Measurements from ENCODE around the gene RPL36AL.

Gene RPL36AL

GRCh38 chr14:49617852-49618519 lies 2.4 kb downstream of the RPL36AL start:
- H3K14ac ChIP-seq (ENCODE audit: low read length in 2 of 2) = no peak overlapping the region
- no peak overlapping the region for H2AK5ac ChIP-seq (ENCODE audit: low read length, severe bottlenecking)
- DNase-seq = no peak
- H3K27ac ChIP-seq (ENCODE audit: low read length, poor library complexity, severe bottlenecking) = no peak overlapping the region
- no peak overlapping the region for H4K8ac ChIP-seq (ENCODE audit: low read length)
- no peak overlapping the region for H3K23ac ChIP-seq (ENCODE audit: low read length in 2 of 2)
- peaks cover 2% of the 10 kb centered on the region for H3K79me1 ChIP-seq (replicated peaks; ENCODE audit: low read length, poor library complexity, severe bottlenecking)
- H2BK12ac ChIP-seq (ENCODE audit: low read length in 2 of 2) = no peak overlapping the region
- H2AFZ ChIP-seq (ENCODE audit: low read depth, low read length) = no peak overlapping the region
- no peak overlapping the region for H3K18ac ChIP-seq (ENCODE audit: low read depth in 1 of 2, low read length in 2 of 2)
- no peak overlapping the region for H3K4ac ChIP-seq (ENCODE audit: low read depth in 1 of 2, low read length in 2 of 2)
- H3K9me3 ChIP-seq (ENCODE audit: control insufficient read depth, low read length) = no peaks in the 10 kb centered on the region
- H3K4me3 ChIP-seq (ENCODE audit: insufficient read depth in 1 of 2, low read depth in 1 of 2, low read length in 2 of 2) = no peak overlapping the region
- no peak overlapping the region for H2BK120ac ChIP-seq (ENCODE audit: low read depth, low read length)
- no peak overlapping the region for H4K91ac ChIP-seq (ENCODE audit: low read length)
- H2BK5ac ChIP-seq (ENCODE audit: low read depth, low read length, poor library complexity, severe bottlenecking) = no peak overlapping the region
- H3K36me3 ChIP-seq (ENCODE audit: control insufficient read depth in 1 of 2, insufficient read depth in 2 of 2, low read depth in 1 of 2, low read length in 2 of 2) = peaks cover 2 to 31% of the 10 kb centered on the region in 2 experiments
- H3K27me3 ChIP-seq (ENCODE audit: control insufficient read depth in 1 of 2, insufficient read depth in 1 of 2, low read length in 2 of 2) = no peaks in the 10 kb centered on the region
- no peak overlapping the region for H3K4me2 ChIP-seq (ENCODE audit: low read length, poor library complexity, severe bottlenecking)
- 95% methylated on average over 6 of the region's 6 CpGs for WGBS
- H2BK15ac ChIP-seq (ENCODE audit: low read depth, poor library complexity, severe bottlenecking) = no peak overlapping the region
- H3K9ac ChIP-seq (ENCODE audit: low read length) = no peak overlapping the region
- H3K4me1 ChIP-seq (ENCODE audit: control insufficient read depth, insufficient read depth, low read depth, low read length) = peaks cover 9% of the 10 kb centered on the region

GRCh38 chr14:49615776-49616175 lies 4.7 kb downstream of the RPL36AL start:
- H3K4me1 ChIP-seq (ENCODE audit: control insufficient read depth, insufficient read depth, low read depth, low read length) = peaks cover 1% of the 10 kb centered on the region
- no peak overlapping the region for H2BK5ac ChIP-seq (ENCODE audit: low read depth, low read length, poor library complexity, severe bottlenecking)
- no peak overlapping the region for H2BK12ac ChIP-seq (ENCODE audit: low read length in 2 of 2)
- H3K9me3 ChIP-seq (ENCODE audit: control insufficient read depth, low read length) = no peaks in the 10 kb centered on the region
- no peak overlapping the region for H2AFZ ChIP-seq (ENCODE audit: low read depth, low read length)
- H3K27me3 ChIP-seq (ENCODE audit: control insufficient read depth in 1 of 2, insufficient read depth in 1 of 2, low read length in 2 of 2) = no peaks in the 10 kb centered on the region
- 82% methylated on average over 4 of the region's 6 CpGs for WGBS
- H3K14ac ChIP-seq (ENCODE audit: low read length in 2 of 2) = no peak overlapping the region
- H2AK5ac ChIP-seq (ENCODE audit: low read length, severe bottlenecking) = no peak overlapping the region
- H3K9ac ChIP-seq (ENCODE audit: low read length) = no peak overlapping the region
- DNase-seq = no peak
- H3K79me1 ChIP-seq (replicated peaks; ENCODE audit: low read length, poor library complexity, severe bottlenecking) = peaks cover 5% of the 10 kb centered on the region
- no peak overlapping the region for H3K4ac ChIP-seq (ENCODE audit: low read depth in 1 of 2, low read length in 2 of 2)
- H3K36me3 ChIP-seq (ENCODE audit: control insufficient read depth in 1 of 2, insufficient read depth in 2 of 2, low read depth in 1 of 2, low read length in 2 of 2) = peaks cover 2 to 25% of the 10 kb centered on the region in 2 experiments
- no peak overlapping the region for H3K4me3 ChIP-seq (ENCODE audit: insufficient read depth in 1 of 2, low read depth in 1 of 2, low read length in 2 of 2)
- H3K4me2 ChIP-seq (ENCODE audit: low read length, poor library complexity, severe bottlenecking) = no peak overlapping the region
- H2BK15ac ChIP-seq (ENCODE audit: low read depth, poor library complexity, severe bottlenecking) = no peak overlapping the region
- no peak overlapping the region for H3K23ac ChIP-seq (ENCODE audit: low read length in 2 of 2)
- H4K91ac ChIP-seq (ENCODE audit: low read length) = no peak overlapping the region
- H2BK120ac ChIP-seq (ENCODE audit: low read depth, low read length) = no peak overlapping the region
- H4K8ac ChIP-seq (ENCODE audit: low read length) = no peak overlapping the region
- no peak overlapping the region for H3K18ac ChIP-seq (ENCODE audit: low read depth in 1 of 2, low read length in 2 of 2)
- H3K27ac ChIP-seq (ENCODE audit: low read length, poor library complexity, severe bottlenecking) = no peak overlapping the region

GRCh38 chr14:49614196-49614595 lies 6.2 kb downstream of the RPL36AL start:
- Histone ChIP-seq H2BK12ac (ENCODE audit: low read length in 2 of 2) (no peak overlapping the region), H2BK5ac (ENCODE audit: low read depth, low read length, poor library complexity, severe bottlenecking) (no peak overlapping the region), H4K8ac (ENCODE audit: low read length) (no peak overlapping the region), H3K36me3 (ENCODE audit: control insufficient read depth in 1 of 2, insufficient read depth in 2 of 2, low read depth in 1 of 2, low read length in 2 of 2) (peaks cover 2 to 28% of the 10 kb centered on the region in 2 experiments), H3K79me1 (replicated peaks; ENCODE audit: low read length, poor library complexity, severe bottlenecking) (peaks cover 7% of the 10 kb centered on the region), H3K23ac (ENCODE audit: low read length in 2 of 2) (no peak overlapping the region), H3K4me1 (ENCODE audit: control insufficient read depth, insufficient read depth, low read depth, low read length) (peaks cover 1% of the 10 kb centered on the region), H3K14ac (ENCODE audit: low read length in 2 of 2) (no peak overlapping the region), H3K4ac (ENCODE audit: low read depth in 1 of 2, low read length in 2 of 2) (no peak overlapping the region), H2AFZ (ENCODE audit: low read depth, low read length) (no peak overlapping the region), H3K4me3 (ENCODE audit: insufficient read depth in 1 of 2, low read depth in 1 of 2, low read length in 2 of 2) (no peak overlapping the region), H3K27me3 (ENCODE audit: control insufficient read depth in 1 of 2, insufficient read depth in 1 of 2, low read length in 2 of 2) (no peaks in the 10 kb centered on the region), H4K91ac (ENCODE audit: low read length) (no peak overlapping the region), H3K27ac (ENCODE audit: low read length, poor library complexity, severe bottlenecking) (no peak overlapping the region), H2BK120ac (ENCODE audit: low read depth, low read length) (no peak overlapping the region), H3K18ac (ENCODE audit: low read depth in 1 of 2, low read length in 2 of 2) (no peak overlapping the region), H2BK15ac (ENCODE audit: low read depth, poor library complexity, severe bottlenecking) (no peak overlapping the region), H3K4me2 (ENCODE audit: low read length, poor library complexity, severe bottlenecking) (no peak overlapping the region), H3K9me3 (ENCODE audit: control insufficient read depth, low read length) (no peaks in the 10 kb centered on the region), H2AK5ac (ENCODE audit: low read length, severe bottlenecking) (no peak overlapping the region), H3K9ac (ENCODE audit: low read length) (no peak overlapping the region)
- no peak for DNase-seq
- WGBS = 100% methylated on average over 1 of the region's 2 CpGs

- no peak overlapping the region for H2BK15ac ChIP-seq (ENCODE audit: low read depth, poor library complexity, severe bottlenecking)
- no peak overlapping the region for H2BK120ac ChIP-seq (ENCODE audit: low read depth, low read length)
- no peak overlapping the region for H3K14ac ChIP-seq (ENCODE audit: low read length in 2 of 2)
- DNase-seq = no peak
- H3K79me1 ChIP-seq (replicated peaks; ENCODE audit: low read length, poor library complexity, severe bottlenecking) = peaks cover 8% of the 10 kb centered on the region
- H3K27ac ChIP-seq (ENCODE audit: low read length, poor library complexity, severe bottlenecking) = no peak overlapping the region
- no peak overlapping the region for H3K4me3 ChIP-seq (ENCODE audit: insufficient read depth in 1 of 2, low read depth in 1 of 2, low read length in 2 of 2)
- H2BK5ac ChIP-seq (ENCODE audit: low read depth, low read length, poor library complexity, severe bottlenecking) = no peak overlapping the region
- no peak overlapping the region for H2AFZ ChIP-seq (ENCODE audit: low read depth, low read length)
- H4K8ac ChIP-seq (ENCODE audit: low read length) = no peak overlapping the region
- no peak overlapping the region for H3K4me2 ChIP-seq (ENCODE audit: low read length, poor library complexity, severe bottlenecking)
- H3K18ac ChIP-seq (ENCODE audit: low read depth in 1 of 2, low read length in 2 of 2) = no peak overlapping the region
- no peak overlapping the region for H2AK5ac ChIP-seq (ENCODE audit: low read length, severe bottlenecking)
- H3K4ac ChIP-seq (ENCODE audit: low read depth in 1 of 2, low read length in 2 of 2) = no peak overlapping the region
- no peak overlapping the region for H4K91ac ChIP-seq (ENCODE audit: low read length)
- H3K9me3 ChIP-seq (ENCODE audit: control insufficient read depth, low read length) = no peaks in the 10 kb centered on the region
- 96% methylated on average over 8 of the region's 8 CpGs for WGBS
- H3K36me3 ChIP-seq (ENCODE audit: control insufficient read depth in 1 of 2, insufficient read depth in 2 of 2, low read depth in 1 of 2, low read length in 2 of 2) = peaks cover 2 to 17% of the 10 kb centered on the region in 2 experiments
- no peaks in the 10 kb centered on the region for H3K4me1 ChIP-seq (ENCODE audit: control insufficient read depth, insufficient read depth, low read depth, low read length)
- no peak overlapping the region for H3K9ac ChIP-seq (ENCODE audit: low read length)
- H2BK12ac ChIP-seq (ENCODE audit: low read length in 2 of 2) = no peak overlapping the region
- H3K23ac ChIP-seq (ENCODE audit: low read length in 2 of 2) = no peak overlapping the region
- no peaks in the 10 kb centered on the region for H3K27me3 ChIP-seq (ENCODE audit: control insufficient read depth in 1 of 2, insufficient read depth in 1 of 2, low read length in 2 of 2)
These were observed 7.8 kb downstream of the RPL36AL start for GRCh38 chr14:49612671-49613070.
